A673 (cell line): ENCODE data around the gene DAW1. TPM values are rescaled to one million over a fixed set of nuclear protein-coding genes. Genes with fewer than 3 reads are reported as not detected.

Experiments
- BruUV-seq: library from RNA; stranded (reverse); fragments of 400-500 nt; replicated peaks from 2 replicates; lab custom pipeline; 2021; lab: Mats Ljungman, UMichigan
- CTCF ChIA-PET: fragments of 300-600 bp; sonication (Branson Sonifier 250); formaldehyde crosslinking; loops from one replicate; lab custom pipeline; 2022; ENCODE audit warnings: antibody characterized with exemption; lab: Charles Lee
- POLR2A ChIA-PET: fragments of 300-600 bp; sonication (Branson Sonifier 250); formaldehyde crosslinking; loops from one replicate; lab custom pipeline; 2022; ENCODE audit warnings: antibody characterized with exemption; ENCODE audit not compliant: low non-redundant PET; lab: Charles Lee
- DNase-seq: peaks from one replicate; pipeline ENCODE4 v3.0.0-alpha.2; 2015; ENCODE audit warnings: low spot score
- H3K27ac ChIP-seq: fragments of 200-600 bp; sonication (generic); 2 replicates; pipeline ENCODE4 v1.5.1; 2016; ENCODE audit warnings: mixed run types, low read depth, mild to moderate bottlenecking, mixed read lengths, antibody characterized with exemption, low read length; ENCODE audit not compliant: poor library complexity, severe bottlenecking
- H3K27me3 ChIP-seq: fragments of 200-600 bp; sonication (generic); replicated peaks from 2 replicates; pipeline ENCODE4 v1.6.1; 2017; ENCODE audit warnings: mixed run types, low read depth, mild to moderate bottlenecking, mixed read lengths, antibody characterized with exemption, low read length; ENCODE audit not compliant: insufficient read depth, poor library complexity
- H3K36me3 ChIP-seq: fragments of 200-600 bp; sonication (generic); 2 replicates; pipeline ENCODE4 v1.6.1; 2016; ENCODE audit warnings: mixed run types, mild to moderate bottlenecking, mixed read lengths, antibody characterized with exemption, low read length; ENCODE audit not compliant: insufficient read depth, poor library complexity, severe bottlenecking
- H3K4me1 ChIP-seq: fragments of 200-600 bp; sonication (generic); 2 replicates; pipeline ENCODE4 v1.6.1; 2017; ENCODE audit warnings: mixed run types, mild to moderate bottlenecking, mixed read lengths, antibody characterized with exemption, low read length; ENCODE audit not compliant: insufficient read depth, poor library complexity, severe bottlenecking
- H3K4me3 ChIP-seq: fragments of 200-600 bp; sonication (generic); 2 replicates; pipeline ENCODE4 v1.5.1; 2016; ENCODE audit warnings: low read depth, mixed run types, mild to moderate bottlenecking, mixed read lengths, low read length; ENCODE audit not compliant: poor library complexity, severe bottlenecking
- H3K9me3 ChIP-seq: fragments of 200-600 bp; sonication (generic); 2 replicates; pipeline ENCODE4 v1.6.1; 2016; ENCODE audit warnings: mixed run types, low read depth, mild to moderate bottlenecking, mixed read lengths, antibody characterized with exemption, low read length; ENCODE audit not compliant: poor library complexity, severe bottlenecking
- CTCF ChIP-seq: fragments of 300-800, 200-600 bp; sonication (generic); conservative IDR thresholded peaks from 2 replicates; pipeline ENCODE4 v1.5.1; 2017; ENCODE audit warnings: low read depth, mild to moderate bottlenecking, antibody characterized with exemption, low read length, moderate library complexity, mixed read lengths
- EZH2 ChIP-seq: fragments of 200-600 bp; sonication (generic); IDR thresholded peaks from 2 replicates; pipeline ENCODE4 v1.6.1; 2017; ENCODE audit warnings: borderline replicate concordance, low read depth, mild to moderate bottlenecking, mixed read lengths, antibody characterized with exemption, low read length; ENCODE audit not compliant: poor library complexity, severe bottlenecking
- intact Hi-C: fragments of 100-400 bp; cut with micrococcal nuclease; formaldehyde crosslinking; loops from one replicate; pipeline ENCODE4 v1.10.0; 2022; ENCODE audit not compliant: unreplicated experiment
- total RNA-seq: library from RNA; stranded (reverse); gene quantifications from 2 replicates; pipeline ENCODE4 v1.2.3, GENCODE V29; 2021

DAW1 gene
- total RNA-seq, 1 experiment from 2014 or later, result 1.2 TPM

GRCh38 chr2:227880460-227880859, 9.0 kb downstream of the DAW1 start:
- H3K4me3 ChIP-seq, result no peak overlapping the region
- ChIA-PET CTCF (no interaction called here), POLR2A (no interaction called here)
- no peaks in the 10 kb centered on the region for H3K9me3 ChIP-seq
- intact Hi-C loops, result no loop called here
- no peaks in the 10 kb centered on the region for H3K4me1 ChIP-seq
- no peaks in the 10 kb centered on the region for H3K27me3 ChIP-seq
- no peak for DNase-seq
- BruUV-seq, result no TSS peak
- no peak for TF ChIP-seq EZH2
- TF ChIP-seq CTCF, result no peak
- no peak overlapping the region for H3K27ac ChIP-seq
- no peaks in the 10 kb centered on the region for H3K36me3 ChIP-seq

DNA sequence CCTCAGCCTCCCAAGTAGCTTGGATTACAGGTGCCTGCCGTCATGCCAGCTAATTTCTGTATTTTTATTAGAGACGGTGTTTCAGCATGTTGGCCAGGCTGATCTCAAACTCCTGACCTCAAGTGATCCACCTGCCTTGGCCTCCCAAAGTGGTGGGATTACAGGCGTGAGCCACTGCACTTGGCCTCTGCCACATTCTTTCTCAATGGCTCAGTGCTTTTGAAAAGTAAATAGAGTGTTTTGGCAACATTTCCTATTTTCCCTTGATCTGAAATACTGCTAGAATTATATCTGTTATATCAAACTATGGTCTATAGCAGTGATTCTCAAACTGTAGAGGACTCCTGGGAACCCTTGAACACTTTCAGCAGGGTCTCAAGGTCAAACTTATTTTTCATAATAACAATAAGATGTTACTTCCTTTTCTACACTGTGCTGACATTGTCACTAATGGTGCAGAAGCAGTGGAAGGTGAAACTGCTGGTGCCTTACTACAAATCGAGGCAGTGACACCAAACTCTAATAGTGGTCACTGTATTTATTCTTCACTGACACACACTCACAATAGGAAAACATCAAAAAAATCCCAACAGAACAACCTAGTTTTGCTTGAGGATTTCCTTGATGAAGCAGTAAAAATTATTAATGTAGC, 10.6 kb downstream of the DAW1 start:
- no peaks in the 10 kb centered on the region for H3K27me3 ChIP-seq
- no peak overlapping the region for H3K4me3 ChIP-seq
- no peak for DNase-seq
- ChIA-PET POLR2A (no interaction called here), CTCF (no interaction called here)
- H3K9me3 ChIP-seq, result no peaks in the 10 kb centered on the region
- intact Hi-C loops, result no loop called here
- BruUV-seq, result no TSS peak
- no peaks in the 10 kb centered on the region for H3K36me3 ChIP-seq
- no peak for TF ChIP-seq EZH2
- TF ChIP-seq CTCF, result no peak
- H3K4me1 ChIP-seq, result no peaks in the 10 kb centered on the region
- H3K27ac ChIP-seq, result no peak overlapping the region

- intact Hi-C loops, result loop anchor here (2.0 kb wide), 3 partner anchors 226 to 754 kb away; no protein-coding TSS in a partner anchor
- CTCF ChIA-PET, result no interaction called here
- peak; percentile 80 for DNase-seq
Measured at GRCh38 chr2:227884511-227884947, 13.1 kb downstream of the DAW1 start.

More at GRCh38 chr2:227884511-227884947, 13.1 kb downstream of the DAW1 start:
- POLR2A ChIA-PET, result no interaction called here
- Histone ChIP-seq H3K9me3 (no peaks in the 10 kb centered on the region), H3K4me1 (peaks cover 6% of the 10 kb centered on the region), H3K27ac (no peak overlapping the region), H3K27me3 (no peaks in the 10 kb centered on the region), H3K36me3 (no peaks in the 10 kb centered on the region), H3K4me3 (no peak overlapping the region)
- no peak for TF ChIP-seq EZH2
- TF ChIP-seq CTCF, result peak; percentile 92
- no TSS peak for BruUV-seq
